Testis (tissue), 2 donors: ENCODE results near the gene CTNS.

ENCODE experiments used
- CTCF ChIP-seq, 3 experiments: fragments of 450-650 bp in 2 of 3; fragments of 200-600 bp in 1 of 3; sonication (generic) in 1 of 3; IDR thresholded peaks; one replicate each; pipeline ENCODE4 v1.5.1; 2016 to 2019; ENCODE audit warnings: antibody characterized with exemption in 3 of 3, mild to moderate bottlenecking in 2 of 3, moderate library complexity in 1 of 3
- POLR2A ChIP-seq: fragments of 450-650 bp; IDR thresholded peaks from one replicate; pipeline ENCODE4 v1.6.1; 2017; ENCODE audit warnings: antibody characterized with exemption, mild to moderate bottlenecking, moderate library complexity

GRCh38 chr17:3647251-3647650, 10.7 kb downstream of the CTNS start:
- TF ChIP-seq CTCF (IDR thresholded peaks at IDR 0.05) (no peak), POLR2A (no peak)
